SK-N-SH (cell line): Measurements from ENCODE around the gene RFX1. TPM values are rescaled to one million over a fixed set of nuclear protein-coding genes. Genes with fewer than 3 reads are reported as not detected.
"Not testable (repeated sequence)": the region's sequence is repeated elsewhere in the genome, so short reads cannot be mapped to it uniquely, and the experiment has no call there.

Source experiments
- CTCF ChIA-PET: fragments of 300-600, 350-600 bp; formaldehyde crosslinking; extraction: SDS; loops from one replicate; lab custom pipeline; 2021; lab: Yijun Ruan, JAX
- POLR2A ChIA-PET: fragments of 350-600 bp; sonication (Branson Sonifier 250); formaldehyde crosslinking; extraction: SDS; loops from one replicate; lab custom pipeline; 2020; ENCODE audit warnings: antibody characterized with exemption, inconsistent platforms; lab: Yijun Ruan, JAX
- DNase-seq: peaks from one replicate; pipeline ENCODE4 v3.0.0; 2012
- H2AFZ ChIP-seq: fragments of 200-600 bp; sonication (generic); 2 replicates; pipeline ENCODE4 v1.8.1; 2016; ENCODE audit warnings: antibody characterized with exemption, mild to moderate bottlenecking, low read depth
- H3F3A ChIP-seq: fragments of 200-600 bp; sonication (generic); replicated peaks from 2 replicates; pipeline ENCODE3; 2016; ENCODE audit warnings: antibody characterized with exemption, mild to moderate bottlenecking; ENCODE audit not compliant: insufficient read depth
- H3K27ac ChIP-seq, 2 experiments: fragments of 200-500 bp in 1 of 2; fragments of 200-600 bp in 1 of 2; sonication (Bioruptor generic) in 1 of 2; sonication (generic), shearing (Covaris generic) in 1 of 2; 2 replicates each; pipeline versions ENCODE4 v1.5.1 to v1.6.1; 2014 to 2016; ENCODE audit warnings: low read depth in 2 of 2, inconsistent platforms in 1 of 2, low read length in 1 of 2, mild to moderate bottlenecking in 1 of 2, mixed read lengths in 1 of 2
- H3K27me3 ChIP-seq: fragments of 200-600 bp; sonication (generic), shearing (Covaris generic); 2 replicates; pipeline ENCODE4 v1.6.1; 2016; ENCODE audit warnings: mixed run types; ENCODE audit not compliant: insufficient read depth
- H3K36me3 ChIP-seq, 2 experiments: fragments of 200-500 bp in 1 of 2; fragments of 200-600 bp in 1 of 2; sonication (Bioruptor generic) in 1 of 2; sonication (generic) in 1 of 2; replicated peaks in 1 of 2; 2 replicates each; pipeline versions ENCODE3 to v1.5.1; 2014 to 2016; ENCODE audit warnings: low read length in 1 of 2, mild to moderate bottlenecking in 1 of 2; ENCODE audit not compliant: insufficient read depth in 2 of 2, control insufficient read depth in 1 of 2
- H3K4me1 ChIP-seq, 2 experiments: fragments of 200-500 bp in 1 of 2; fragments of 200-600 bp in 1 of 2; sonication (Bioruptor generic) in 1 of 2; sonication (generic), shearing (Covaris generic) in 1 of 2; 2 replicates each; pipeline versions ENCODE4 v1.5.1 to v1.6.1; 2014 to 2016; ENCODE audit warnings: low read depth in 1 of 2, low read length in 1 of 2, mixed run types in 1 of 2; ENCODE audit not compliant: insufficient read depth in 2 of 2, control insufficient read depth in 1 of 2
- H3K4me2 ChIP-seq: fragments of 200-600 bp; sonication (generic), shearing (Covaris generic); 2 replicates; pipeline ENCODE4 v1.6.1; 2017; ENCODE audit warnings: mixed run types
- H3K4me3 ChIP-seq, 2 experiments: fragments of 200-500 bp in 1 of 2; fragments of 200-600 bp in 1 of 2; sonication (Bioruptor generic) in 1 of 2; sonication (generic), shearing (Covaris generic) in 1 of 2; 2 replicates each; pipeline versions ENCODE4 v1.5.1 to v1.8.1; 2014 to 2016; ENCODE audit warnings: low read depth in 2 of 2, inconsistent platforms in 1 of 2, low read length in 1 of 2, mild to moderate bottlenecking in 1 of 2, mixed read lengths in 1 of 2, moderate library complexity in 1 of 2
- H3K79me2 ChIP-seq: fragments of 200-600 bp; sonication (generic); 2 replicates; pipeline ENCODE4 v1.8.1; 2017; ENCODE audit warnings: mild to moderate bottlenecking; ENCODE audit not compliant: insufficient read depth
- H3K9ac ChIP-seq: fragments of 200-600 bp; sonication (generic); 2 replicates; pipeline ENCODE4 v1.6.1; 2017; ENCODE audit warnings: mixed run types
- H3K9me2 ChIP-seq: fragments of 200-600 bp; sonication (generic); 2 replicates; pipeline ENCODE4 v1.6.1; 2017; ENCODE audit warnings: mixed run types
- H3K9me3 ChIP-seq: fragments of 200-600 bp; sonication (generic); 2 replicates; pipeline ENCODE4 v1.6.1; 2017; ENCODE audit warnings: mixed run types, mild to moderate bottlenecking, moderate library complexity
- H4K20me1 ChIP-seq: fragments of 200-600 bp; sonication (generic); 2 replicates; pipeline ENCODE4 v1.6.1; 2017; ENCODE audit warnings: mild to moderate bottlenecking, mixed run types; ENCODE audit not compliant: insufficient read depth
- RAD21 ChIP-seq: IDR thresholded peaks from 2 replicates; pipeline ENCODE4 v1.6.1; 2012; ENCODE audit warnings: mild to moderate bottlenecking, low read length
- SMC3 ChIP-seq: IDR thresholded peaks from 2 replicates; pipeline ENCODE4 v1.6.1; 2012; ENCODE audit warnings: low read depth, low read length, improper control_type of control experiment
- WGBS: methylation state at CpG from one replicate; pipeline ENCODE4 v1.1.6; 2017; ENCODE audit warnings: low lambda C conversion rate; 5-methylcytosine and 5-hydroxymethylcytosine counted together
- polyA plus RNA-seq, 3 experiments: library from polyadenylated mRNA; depleted of rRNA; stranded (reverse); fragments of >200 nt; gene quantifications; 2 replicates each; pipeline ENCODE4 v1.2.3, GENCODE V29; 2012
- TF ChIP-seq, protein P1 (sequence below): IDR thresholded peaks from 2 replicates; pipeline ENCODE4 v1.4.0; 2012; ENCODE audit warnings: low read depth, borderline replicate concordance
- TF ChIP-seq, protein P2 (sequence below): fragments of 200-600 bp; sonication (generic); IDR thresholded peaks from 2 replicates; pipeline ENCODE4 v1.6.1; 2017; ENCODE audit warnings: antibody characterized with exemption, mild to moderate bottlenecking, moderate library complexity

RFX1 gene
- polyA plus RNA-seq, 1 of the 3 experiments (the other 2 are of a cell fraction): 1.5 TPM

DNA sequence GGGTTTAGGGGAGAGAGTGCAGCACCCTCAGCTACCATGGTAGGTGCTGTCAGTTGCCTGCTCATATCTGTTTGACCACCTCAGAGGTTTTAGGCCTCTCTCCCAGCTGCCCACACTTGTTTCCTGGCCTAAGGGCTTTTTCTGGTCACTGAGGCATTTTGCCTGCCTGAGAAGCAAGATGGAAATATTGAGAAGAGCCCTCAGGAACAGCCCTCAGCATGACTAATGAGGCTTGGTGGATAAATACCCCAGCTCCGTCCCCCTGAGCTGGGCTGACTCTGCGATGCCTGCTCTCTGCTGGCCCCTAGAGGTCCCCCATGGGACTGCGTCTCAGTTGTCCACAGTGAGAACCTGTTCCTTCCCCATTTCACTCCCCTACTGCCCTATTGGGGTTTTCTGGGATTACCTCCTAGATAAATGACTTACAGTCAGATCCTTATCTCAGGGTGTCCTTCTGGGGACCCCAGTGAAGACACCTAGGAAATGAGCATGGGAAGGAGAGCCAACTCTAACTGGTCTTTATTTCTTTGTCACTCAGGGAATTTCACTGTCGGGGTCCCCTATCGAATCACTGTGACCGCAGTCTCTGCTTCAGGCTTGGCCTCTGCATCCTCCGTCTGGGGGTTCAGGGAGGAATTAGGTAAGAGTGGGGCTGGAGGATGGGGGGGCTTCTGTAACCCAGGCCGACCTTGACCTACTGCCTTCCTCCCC, 42.5 kb upstream of the RFX1 start:
- POLR2A ChIA-PET: interaction anchor here (0.7 to 1.2 kb wide), 3 partner anchors 9 to 167 kb away, joined by 3 read pairs; partner anchors contain the start of gene IL27RA
- no peaks in the 10 kb centered on the region for H3K9me3 ChIP-seq
- TF ChIP-seq, protein P1, sequence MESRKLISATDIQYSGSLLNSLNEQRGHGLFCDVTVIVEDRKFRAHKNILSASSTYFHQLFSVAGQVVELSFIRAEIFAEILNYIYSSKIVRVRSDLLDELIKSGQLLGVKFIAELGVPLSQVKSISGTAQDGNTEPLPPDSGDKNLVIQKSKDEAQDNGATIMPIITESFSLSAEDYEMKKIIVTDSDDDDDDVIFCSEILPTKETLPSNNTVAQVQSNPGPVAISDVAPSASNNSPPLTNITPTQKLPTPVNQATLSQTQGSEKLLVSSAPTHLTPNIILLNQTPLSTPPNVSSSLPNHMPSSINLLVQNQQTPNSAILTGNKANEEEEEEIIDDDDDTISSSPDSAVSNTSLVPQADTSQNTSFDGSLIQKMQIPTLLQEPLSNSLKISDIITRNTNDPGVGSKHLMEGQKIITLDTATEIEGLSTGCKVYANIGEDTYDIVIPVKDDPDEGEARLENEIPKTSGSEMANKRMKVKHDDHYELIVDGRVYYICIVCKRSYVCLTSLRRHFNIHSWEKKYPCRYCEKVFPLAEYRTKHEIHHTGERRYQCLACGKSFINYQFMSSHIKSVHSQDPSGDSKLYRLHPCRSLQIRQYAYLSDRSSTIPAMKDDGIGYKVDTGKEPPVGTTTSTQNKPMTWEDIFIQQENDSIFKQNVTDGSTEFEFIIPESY: no peak
- peak; percentile 31; the same call in 1 of the 2 replicates for TF ChIP-seq SMC3
- TF ChIP-seq, protein P2, sequence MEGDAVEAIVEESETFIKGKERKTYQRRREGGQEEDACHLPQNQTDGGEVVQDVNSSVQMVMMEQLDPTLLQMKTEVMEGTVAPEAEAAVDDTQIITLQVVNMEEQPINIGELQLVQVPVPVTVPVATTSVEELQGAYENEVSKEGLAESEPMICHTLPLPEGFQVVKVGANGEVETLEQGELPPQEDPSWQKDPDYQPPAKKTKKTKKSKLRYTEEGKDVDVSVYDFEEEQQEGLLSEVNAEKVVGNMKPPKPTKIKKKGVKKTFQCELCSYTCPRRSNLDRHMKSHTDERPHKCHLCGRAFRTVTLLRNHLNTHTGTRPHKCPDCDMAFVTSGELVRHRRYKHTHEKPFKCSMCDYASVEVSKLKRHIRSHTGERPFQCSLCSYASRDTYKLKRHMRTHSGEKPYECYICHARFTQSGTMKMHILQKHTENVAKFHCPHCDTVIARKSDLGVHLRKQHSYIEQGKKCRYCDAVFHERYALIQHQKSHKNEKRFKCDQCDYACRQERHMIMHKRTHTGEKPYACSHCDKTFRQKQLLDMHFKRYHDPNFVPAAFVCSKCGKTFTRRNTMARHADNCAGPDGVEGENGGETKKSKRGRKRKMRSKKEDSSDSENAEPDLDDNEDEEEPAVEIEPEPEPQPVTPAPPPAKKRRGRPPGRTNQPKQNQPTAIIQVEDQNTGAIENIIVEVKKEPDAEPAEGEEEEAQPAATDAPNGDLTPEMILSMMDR: peak; percentile 79
- TF ChIP-seq RAD21: peak; percentile 52

DNA sequence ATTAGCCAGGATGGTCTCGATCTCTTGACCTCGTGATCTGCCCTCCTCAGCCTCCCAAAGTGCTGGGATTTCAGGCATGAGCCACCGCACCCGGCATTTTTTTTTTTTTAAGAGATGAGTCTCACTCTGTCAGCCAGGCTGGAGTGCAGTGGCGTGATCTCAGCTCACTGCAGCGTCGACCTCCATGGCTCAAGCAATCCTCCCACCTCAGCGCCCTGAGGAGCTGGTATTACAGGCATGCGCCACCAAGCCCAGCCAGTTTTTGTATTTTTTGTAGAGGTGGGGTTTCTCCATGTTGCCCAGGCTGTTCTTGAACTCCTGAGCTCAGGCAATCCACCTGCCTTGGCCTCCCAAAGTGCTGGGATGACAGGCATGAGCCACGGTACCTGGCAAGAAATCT, 41.7 kb upstream of the RFX1 start:
- not testable (repeated sequence) for H3K4me3 ChIP-seq, DNase-seq, H2AFZ ChIP-seq, H3K4me1 ChIP-seq, H4K20me1 ChIP-seq, H3K9ac ChIP-seq, H3K79me2 ChIP-seq, H3K36me3 ChIP-seq, H3K27ac ChIP-seq, H3F3A ChIP-seq, H3K4me2 ChIP-seq, H3K9me3 ChIP-seq, H3K27me3 ChIP-seq, H3K9me2 ChIP-seq
- ChIA-PET POLR2A (interaction anchor here (1.2 kb wide), 1 partner anchor 9 kb away, joined by 3 read pairs; no protein-coding TSS in a partner anchor), CTCF (interaction anchor here (0.6 to 4.5 kb wide), 19 partner anchors 11 to 1067 kb away, joined by 3 to 34 read pairs (median 3); partner anchors contain the start of genes IL27RA and MISP3)
- WGBS: 97% methylated on average over 10 of the region's 10 CpGs

More for the DNA sequence above, 42.5 kb upstream of the RFX1 start:
- no peak overlapping the region for H3K4me3 ChIP-seq
- no peaks in the 10 kb centered on the region for H3K9me2 ChIP-seq
- H3K27me3 ChIP-seq: no peaks in the 10 kb centered on the region
- H3K27ac ChIP-seq: no peak overlapping the region
- DNase-seq: peak; percentile 83
- H3K4me2 ChIP-seq: no peak overlapping the region
- no peak overlapping the region for H2AFZ ChIP-seq
- no peaks in the 10 kb centered on the region for H3F3A ChIP-seq
- H3K4me1 ChIP-seq: no peaks in the 10 kb centered on the region
- WGBS: 80% methylated on average over 8 of the region's 8 CpGs
- no peak overlapping the region for H3K9ac ChIP-seq
- H4K20me1 ChIP-seq: no peaks in the 10 kb centered on the region
- no peaks in the 10 kb centered on the region for H3K79me2 ChIP-seq
- H3K36me3 ChIP-seq: no peaks in the 10 kb centered on the region
- CTCF ChIA-PET: interaction anchor here (0.6 to 4.5 kb wide), 19 partner anchors 11 to 168 kb away, joined by 3 to 34 read pairs (median 3); partner anchors contain the start of genes IL27RA and MISP3
